ENCODE measurements around the gene PDE2A.
A peak's percentile ranks its signal among the peaks of the same experiment; 100 is the strongest.

PDE2A gene

DNA sequence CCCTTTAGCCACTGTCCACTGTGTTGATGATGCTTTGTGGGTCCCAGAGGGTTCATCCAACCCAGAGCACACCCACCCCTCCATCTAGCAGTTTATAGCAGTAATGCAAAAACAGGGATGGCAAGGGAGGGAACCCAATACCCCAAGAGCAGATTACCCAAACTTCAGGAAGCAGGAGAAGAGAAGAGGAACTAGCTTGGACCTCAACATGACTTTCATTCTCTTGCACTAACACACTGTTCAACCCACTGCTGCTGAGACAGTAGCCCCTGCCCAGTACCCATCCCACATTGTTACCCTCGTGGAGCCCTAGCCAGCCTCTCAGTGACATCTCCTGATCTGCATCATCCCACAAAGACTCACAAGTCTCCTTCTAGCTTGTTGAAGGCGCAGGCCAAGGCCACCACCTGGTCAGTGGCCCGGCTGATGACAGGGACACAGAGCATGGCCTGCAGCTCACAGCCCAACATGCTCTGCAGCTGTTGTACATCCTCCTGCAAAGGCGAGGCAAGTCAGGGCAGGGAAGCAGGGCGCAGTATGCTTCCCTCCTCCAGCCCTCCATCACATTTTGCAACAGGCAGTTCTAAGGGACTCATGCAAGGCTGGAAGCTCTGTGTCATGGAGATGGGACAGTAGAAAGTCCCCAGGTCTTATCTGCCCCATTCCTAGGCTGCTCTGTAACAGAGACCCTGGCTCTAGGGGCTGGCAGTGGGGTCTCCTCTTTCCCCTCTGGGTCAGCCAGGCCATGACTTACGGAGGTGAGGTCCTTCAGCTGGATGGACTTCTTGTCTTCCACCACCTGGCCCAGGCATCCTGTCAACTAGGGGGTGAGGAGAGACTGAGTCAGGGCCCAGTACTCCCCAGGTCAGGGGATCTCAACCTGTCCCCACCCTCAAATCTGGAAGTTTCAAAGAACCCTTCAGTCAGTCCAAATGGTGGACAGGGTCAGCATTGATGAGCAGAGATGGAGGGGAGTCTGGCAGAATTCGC, 85.5 kb downstream of the PDE2A start:
- DNase-seq (ENCODE audit: low spot score), result no peak

DNA sequence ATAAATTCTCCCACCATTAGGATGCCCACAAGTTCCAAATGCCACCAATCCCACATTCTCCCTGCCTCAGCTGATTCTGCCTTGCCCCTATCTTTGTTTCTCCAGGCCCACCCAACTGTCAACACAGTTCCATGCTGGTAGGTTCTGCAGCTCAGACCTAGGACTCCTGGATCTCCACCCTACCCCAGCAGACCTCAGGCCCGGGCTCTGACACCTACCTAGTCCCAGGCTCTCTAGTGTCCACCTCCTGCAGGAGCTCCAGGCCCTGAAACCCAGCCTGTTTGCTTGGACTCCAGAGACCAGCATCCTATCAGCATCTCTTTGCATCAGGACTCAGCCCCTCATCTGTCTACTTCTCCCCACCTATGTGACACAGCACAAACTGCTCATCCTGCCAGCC, 86.5 kb downstream of the PDE2A start:
- no peak for DNase-seq (ENCODE audit: low spot score)

DNA sequence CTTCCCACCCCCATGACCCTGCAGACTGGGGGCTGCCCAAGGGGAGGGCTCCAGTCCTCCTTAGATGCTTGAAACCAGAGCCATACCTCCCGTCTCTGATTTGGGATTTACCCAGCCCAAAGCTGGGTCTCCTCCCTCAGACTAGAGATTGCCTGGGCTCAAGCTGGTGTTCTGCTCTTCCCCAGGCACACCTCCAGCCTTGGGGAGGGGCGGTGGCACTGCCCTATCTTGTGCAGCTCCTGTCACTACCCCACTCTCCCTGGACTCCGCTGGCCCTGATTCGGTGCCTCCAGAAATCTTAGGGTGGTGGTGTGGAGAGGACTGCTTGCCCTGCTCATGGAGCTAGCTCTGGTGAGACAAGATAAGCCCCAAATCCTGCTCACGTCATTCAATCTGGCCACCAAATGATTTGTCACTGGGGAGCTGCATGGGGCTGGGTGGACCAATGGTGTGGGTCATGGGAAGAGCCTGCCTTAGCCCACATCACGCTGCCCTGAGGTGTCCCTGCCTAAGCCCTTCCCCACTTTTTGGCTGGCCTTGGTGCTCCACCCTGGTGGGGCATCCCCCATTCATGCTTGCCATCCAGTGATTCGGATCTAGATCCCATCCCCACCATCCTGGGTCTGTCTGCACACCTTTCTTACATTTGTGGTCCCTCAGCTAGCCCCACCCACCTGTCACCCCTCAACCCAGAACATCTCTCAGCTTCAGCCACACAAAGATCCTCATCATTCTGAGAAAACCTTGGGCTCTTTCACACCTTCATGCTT, 87.7 kb downstream of the PDE2A start:
- no peak for DNase-seq (ENCODE audit: low spot score)

DNA sequence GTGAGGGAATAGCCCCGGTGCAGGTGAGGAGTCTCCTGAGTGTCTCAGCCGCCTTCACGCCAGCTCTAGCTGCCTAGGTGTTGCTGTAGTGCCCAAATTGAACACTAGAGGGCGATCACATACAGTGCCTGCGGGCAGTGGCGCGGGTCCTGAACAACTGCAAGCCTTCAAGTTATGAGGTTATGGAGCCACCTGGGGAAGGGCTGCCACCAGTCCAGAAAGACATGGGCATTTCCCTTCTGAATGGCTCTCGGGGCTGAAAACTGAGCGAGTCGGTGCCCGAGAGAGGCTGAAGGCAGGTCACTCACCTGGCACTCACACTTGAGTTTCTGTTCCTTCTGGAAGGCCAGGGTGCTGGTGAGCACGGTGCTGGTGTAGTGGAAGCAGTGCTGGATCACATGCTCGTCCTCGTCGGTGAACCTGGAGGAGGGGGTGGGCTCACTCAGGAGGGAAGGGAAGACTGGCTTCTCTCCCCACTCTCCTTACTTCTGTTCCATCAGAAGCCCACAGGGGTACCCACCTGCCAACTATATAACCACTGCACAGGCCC, 88.4 kb downstream of the PDE2A start:
- peak; percentile 87 for DNase-seq (ENCODE audit: low spot score)

GRCh38 chr11:72584939-72585597, 89.2 kb downstream of the PDE2A start:
- DNase-seq (ENCODE audit: low spot score), result no peak

DNA sequence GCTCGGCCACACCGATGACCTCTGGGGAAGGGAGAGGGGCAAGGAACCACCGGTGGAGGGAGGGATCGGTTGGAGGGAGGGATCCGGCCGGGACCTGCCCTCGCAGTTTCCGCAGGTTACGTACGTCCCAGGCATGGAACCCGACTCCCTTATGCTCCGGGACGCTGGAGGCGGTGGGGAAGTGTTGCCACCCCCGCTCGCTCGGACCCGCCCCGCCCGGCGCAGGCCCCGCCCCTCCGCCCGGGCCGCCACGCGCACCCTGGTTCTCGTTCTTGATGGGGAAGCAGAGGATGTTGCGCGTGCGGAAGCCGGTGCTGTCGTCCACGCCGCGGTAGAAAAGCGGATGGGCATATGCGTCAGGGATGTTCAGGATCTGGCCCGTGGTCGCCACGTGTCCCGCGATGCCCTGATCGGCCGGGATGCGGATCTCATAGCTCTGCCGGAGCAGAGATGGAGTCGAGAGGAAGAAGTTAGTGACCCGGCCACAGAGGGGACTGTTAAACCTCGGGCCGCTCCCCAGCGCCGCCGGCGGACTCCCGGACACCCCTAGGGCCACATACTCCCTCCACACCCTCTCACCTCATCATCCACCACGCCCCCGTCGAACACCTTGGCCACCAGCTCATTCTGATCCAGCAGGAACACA, 89.8 kb downstream of the PDE2A start:
- DNase-seq (ENCODE audit: low spot score), result no peak

DNA sequence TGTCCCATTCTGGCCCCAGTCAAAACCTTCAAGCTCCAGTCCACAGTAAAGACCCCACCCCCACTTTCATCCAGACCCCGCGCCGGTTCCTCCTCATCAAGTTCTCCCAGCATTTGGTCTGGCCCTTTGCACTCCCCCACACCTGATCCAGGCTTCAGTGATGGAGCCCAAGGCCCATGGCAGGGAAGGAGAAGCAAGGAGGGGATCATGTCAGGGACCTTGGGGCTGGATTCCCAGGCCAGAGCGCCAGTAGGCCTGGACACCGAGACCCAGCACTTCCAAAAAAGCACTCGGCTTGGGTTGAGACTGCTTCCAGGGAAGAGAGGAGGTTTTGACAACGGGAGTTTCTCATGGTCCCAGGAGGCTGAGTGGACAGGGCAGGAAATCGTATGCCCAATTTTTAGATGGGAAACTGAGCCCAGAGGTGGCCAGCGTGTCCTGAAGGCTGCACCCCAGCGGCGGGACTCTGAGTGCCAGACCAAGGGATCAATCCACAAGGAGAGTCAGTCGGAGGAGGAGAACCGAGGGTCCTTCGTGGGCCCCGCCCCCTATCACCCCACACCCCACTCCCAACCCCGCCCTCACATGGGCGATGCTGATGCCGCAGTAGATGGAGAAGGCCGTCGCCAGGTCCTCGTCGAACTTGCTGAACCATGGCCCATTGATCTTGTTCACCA, 90.5 kb downstream of the PDE2A start:
- DNase-seq (ENCODE audit: low spot score), result no peak

- no peak for DNase-seq (ENCODE audit: low spot score)
These were observed 91.1 kb downstream of the PDE2A start for GRCh38 chr11:72583177-72583553.

GRCh38 chr11:72582206-72583176, 91.7 kb downstream of the PDE2A start:
- DNase-seq (ENCODE audit: low spot score), result no peak

GRCh38 chr11:72581067-72581466, 93.2 kb downstream of the PDE2A start:
- peak; percentile 22 for DNase-seq (ENCODE audit: low spot score)

GRCh38 chr11:72580642-72580950, 93.6 kb downstream of the PDE2A start:
- no peak for DNase-seq (ENCODE audit: low spot score)

DNA sequence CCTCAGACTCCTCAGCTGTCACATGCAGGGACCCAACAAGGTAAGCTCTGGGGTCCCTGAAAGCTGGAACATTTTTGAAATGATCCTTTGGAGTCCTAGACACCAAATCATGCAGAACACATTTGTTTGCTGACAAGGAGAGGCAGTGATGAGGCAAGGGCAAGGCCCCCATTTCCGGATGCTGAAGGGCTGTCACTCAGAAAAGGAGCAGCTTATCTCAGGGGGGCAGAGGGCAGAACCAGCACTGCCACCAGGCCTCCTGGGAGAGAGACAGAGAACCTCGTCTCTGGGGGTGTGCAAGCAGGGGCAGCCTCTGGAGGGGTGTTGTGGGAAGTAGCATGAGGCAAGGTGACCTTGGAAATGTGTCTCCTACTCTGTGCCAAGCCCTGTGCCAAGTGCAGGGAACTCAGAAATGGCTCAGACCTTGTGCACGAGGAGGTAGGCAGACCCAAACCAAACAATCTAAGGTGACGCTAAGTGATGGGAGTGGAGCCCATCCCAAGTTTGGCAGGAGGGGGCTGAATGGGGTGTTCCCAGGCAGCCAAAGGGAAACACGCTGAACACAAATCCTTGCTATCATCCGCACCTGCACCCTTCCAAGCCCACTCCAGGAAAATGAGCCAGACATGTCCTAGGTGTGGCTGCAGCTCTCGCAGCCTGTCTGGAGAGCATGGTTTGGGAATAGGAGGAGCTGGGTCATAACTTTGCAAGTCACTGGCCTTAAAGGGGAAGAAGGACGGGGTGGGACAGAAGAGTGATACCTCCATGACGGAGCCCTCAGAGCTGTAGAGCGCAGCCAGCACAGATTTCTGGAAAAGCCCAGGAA, 94.2 kb downstream of the PDE2A start:
- no peak for DNase-seq (ENCODE audit: low spot score)

- no peak for DNase-seq (ENCODE audit: low spot score)
These were observed 95.0 kb downstream of the PDE2A start for GRCh38 chr11:72578991-72579815.

GRCh38 chr11:72578566-72578965, 95.7 kb downstream of the PDE2A start:
- DNase-seq (ENCODE audit: low spot score), result no peak

GRCh38 chr11:72578051-72578450, 96.2 kb downstream of the PDE2A start:
- no peak for DNase-seq (ENCODE audit: low spot score)

GRCh38 chr11:72577271-72577721, 96.9 kb downstream of the PDE2A start:
- DNase-seq (ENCODE audit: low spot score), result no peak

- no peak for DNase-seq (ENCODE audit: low spot score)
These were observed 97.6 kb downstream of the PDE2A start for GRCh38 chr11:72576661-72577060.

DNA sequence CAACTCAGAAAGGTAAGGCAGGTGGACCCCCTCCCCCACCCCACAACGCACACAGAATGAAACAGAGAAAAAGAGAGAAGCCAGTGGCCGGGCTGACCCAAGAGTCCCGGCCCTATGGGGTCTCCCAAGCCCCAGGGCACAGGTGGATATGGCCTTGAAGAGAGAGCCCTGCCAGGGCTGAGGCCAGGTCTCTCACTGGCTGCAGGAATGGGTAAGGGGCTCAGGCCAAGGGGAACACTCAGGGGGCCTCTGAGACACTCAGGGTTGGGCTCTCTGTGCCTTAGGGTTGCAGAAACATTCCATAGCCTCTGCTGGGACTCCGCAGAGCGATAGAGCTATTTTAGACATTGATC, 98.0 kb downstream of the PDE2A start:
- DNase-seq (ENCODE audit: low spot score), result no peak
